Measurements from ENCODE around the gene ADAMTS7.

DNA sequence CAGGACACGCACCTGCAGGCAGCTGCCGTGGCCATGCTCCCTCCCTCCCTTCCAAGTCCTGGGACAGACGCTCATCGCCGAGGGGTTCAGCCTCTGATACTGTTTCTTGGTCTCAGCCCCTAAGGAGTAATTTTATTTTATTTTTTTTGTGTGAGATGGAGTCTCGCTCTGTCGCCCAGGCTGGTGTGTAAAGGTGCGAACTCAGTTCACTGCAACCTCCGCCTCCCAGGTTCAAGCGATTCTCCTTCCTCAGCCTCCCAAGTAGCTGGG is 53.7 kb downstream of the ADAMTS7 start:
- TF ChIP-seq CTCF (IDR thresholded peaks at IDR 0.05) (no peak), POLR2A (IDR thresholded peaks at IDR 0.05) (no peak)
